HCT116 (cell line): ENCODE data around the gene DNAL4. TPM values are rescaled to one million over a fixed set of nuclear protein-coding genes. Genes with fewer than 3 reads are reported as not detected.

Experiments used
- ATAC-seq: fragments of 200-7000 bp; cut with Tn5 transposase; 2 replicates; pipeline ENCODE4 v1.9.1; 2020; ENCODE audit warnings: mild to moderate bottlenecking, moderate library complexity
- BruUV-seq: library from RNA; stranded (reverse); fragments of 400-500 nt; replicated peaks from 2 replicates; lab custom pipeline; 2021; lab: Mats Ljungman, UMichigan
- CTCF ChIA-PET: fragments of 300-600 bp; sonication (Branson Sonifier 250); formaldehyde crosslinking; loops from one replicate; lab custom pipeline; 2021; ENCODE audit warnings: antibody characterized with exemption; lab: Charles Lee
- POLR2A ChIA-PET: fragments of 300-600, 350-600 bp; sonication (Branson Sonifier 250); formaldehyde crosslinking; loops from one replicate; lab custom pipeline; 2021; ENCODE audit warnings: antibody characterized with exemption; lab: Charles Lee
- RAD21 ChIA-PET, 2 experiments: fragments of 300-600 bp; sonication (Branson Sonifier 250); formaldehyde crosslinking; loops; one replicate each; lab custom pipeline; 2023; ENCODE audit warnings: low total read pairs in 2 of 2; ENCODE audit not compliant: uncharacterized antibody in 2 of 2, unreplicated experiment in 2 of 2, low non-redundant PET in 1 of 2; lab: Charles Lee
- DNase-seq: peaks from one replicate; pipeline ENCODE4 v3.0.0-alpha.2; 2010; ENCODE audit warnings: low read depth, low spot score
- H2AFZ ChIP-seq: fragments of 200-600 bp; shearing (Covaris generic), sonication (generic); 2 replicates; pipeline ENCODE4 v1.6.1; 2017; ENCODE audit warnings: low read depth, mixed run types, mixed read lengths, antibody characterized with exemption, low read length; ENCODE audit not compliant: poor library complexity, severe bottlenecking
- H3K27ac ChIP-seq: 2 replicates; pipeline ENCODE4 v1.5.1; 2012; ENCODE audit warnings: low read depth, low read length
- H3K27me3 ChIP-seq: fragments of 200-600 bp; sonication (generic); 2 replicates; pipeline ENCODE4 v1.6.1; 2016; ENCODE audit warnings: mixed run types, low read length, mixed read lengths; ENCODE audit not compliant: insufficient read depth
- H3K36me3 ChIP-seq, 2 experiments: fragments of 200-500 bp in 1 of 2; fragments of 200-600 bp in 1 of 2; sonication (Bioruptor generic) in 1 of 2; sonication (generic) in 1 of 2; 2 replicates each; pipeline versions ENCODE4 v1.5.1 to v1.6.1; 2014 to 2016; ENCODE audit warnings: low read length in 2 of 2, inconsistent platforms in 1 of 2, mixed read lengths in 1 of 2, mixed run types in 1 of 2; ENCODE audit not compliant: insufficient read depth in 2 of 2, control insufficient read depth in 1 of 2
- H3K4me1 ChIP-seq, 2 experiments: fragments of 200-600 bp in 1 of 2; sonication (generic) in 1 of 2; 2 replicates each; pipeline versions ENCODE4 v1.5.1 to v1.6.1; 2012 to 2017; ENCODE audit warnings: low read length in 2 of 2, inconsistent platforms in 1 of 2, mild to moderate bottlenecking in 1 of 2, mixed read lengths in 1 of 2, mixed run types in 1 of 2, moderate library complexity in 1 of 2; ENCODE audit not compliant: insufficient read depth in 2 of 2, control insufficient read depth in 1 of 2
- H3K4me2 ChIP-seq: fragments of 200-600 bp; sonication (generic); 2 replicates; pipeline ENCODE4 v1.6.1; 2017; ENCODE audit warnings: mixed run types, low read length, mixed read lengths
- H3K4me3 ChIP-seq, 2 experiments: fragments of 200-600 bp in 1 of 2; sonication (generic) in 1 of 2; replicated peaks in 1 of 2; 2 replicates each; pipeline ENCODE4 v1.5.1; 2011 to 2016; ENCODE audit warnings: low read length in 2 of 2, control low read depth in 1 of 2, low read depth in 1 of 2, mild to moderate bottlenecking in 1 of 2, mixed read lengths in 1 of 2, mixed run types in 1 of 2
- H3K79me2 ChIP-seq: fragments of 200-600 bp; sonication (generic); 2 replicates; pipeline ENCODE4 v1.6.1; 2017; ENCODE audit warnings: mild to moderate bottlenecking, mixed run types, low read length, moderate library complexity, mixed read lengths; ENCODE audit not compliant: insufficient read depth
- H3K9ac ChIP-seq: fragments of 200-600 bp; sonication (generic); 2 replicates; pipeline ENCODE4 v1.6.1; 2016; ENCODE audit warnings: low read length, mixed read lengths
- H3K9me2 ChIP-seq: fragments of 200-600 bp; sonication (generic), shearing (Covaris generic); 2 replicates; pipeline ENCODE4 v1.6.1; 2017; ENCODE audit warnings: mixed run types, mild to moderate bottlenecking, moderate library complexity; ENCODE audit not compliant: insufficient read depth
- H3K9me3 ChIP-seq, 2 experiments: fragments of 200-500 bp in 1 of 2; fragments of 200-600 bp in 1 of 2; sonication (Bioruptor generic) in 1 of 2; sonication (generic) in 1 of 2; 2 replicates each; pipeline ENCODE4 v1.6.1; 2014 to 2017; ENCODE audit warnings: low read length in 2 of 2, mixed read lengths in 2 of 2, inconsistent platforms in 1 of 2, low read depth in 1 of 2, mild to moderate bottlenecking in 1 of 2, mixed run types in 1 of 2, moderate library complexity in 1 of 2; ENCODE audit not compliant: control insufficient read depth in 1 of 2, insufficient read depth in 1 of 2
- H4K20me1 ChIP-seq: fragments of 200-600 bp; sonication (generic), shearing (Covaris generic); 2 replicates; pipeline ENCODE4 v1.6.1; 2017; ENCODE audit warnings: mixed run types, mild to moderate bottlenecking, moderate library complexity; ENCODE audit not compliant: insufficient read depth
- CBX3 ChIP-seq: IDR thresholded peaks from 2 replicates; pipeline ENCODE4 v1.6.1; 2012; ENCODE audit warnings: low read depth
- CTCF ChIP-seq, 3 experiments: fragments of 200-600 bp in 1 of 3; sonication (generic) in 1 of 3; IDR thresholded peaks in 2 of 3; conservative IDR thresholded peaks in 1 of 3; 2 replicates each; pipeline ENCODE4 v1.5.1; 2012 to 2017; ENCODE audit warnings: low read depth in 2 of 3, low read length in 2 of 3, antibody characterized with exemption in 1 of 3, borderline replicate concordance in 1 of 3, control low read depth in 1 of 3, mild to moderate bottlenecking in 1 of 3, mixed read lengths in 1 of 3, mixed run types in 1 of 3, moderate library complexity in 1 of 3; ENCODE audit not compliant: insufficient read depth in 1 of 3
- EGR1 ChIP-seq: IDR thresholded peaks from 2 replicates; pipeline ENCODE4 v1.6.1; 2012; ENCODE audit warnings: low read depth
- ELF1 ChIP-seq: IDR thresholded peaks from 2 replicates; pipeline ENCODE4 v1.6.1; 2012; ENCODE audit warnings: low read depth, borderline replicate concordance
- EZH2phosphoT487 ChIP-seq: fragments of 200-600 bp; IDR thresholded peaks from 2 replicates; pipeline ENCODE4 v1.6.1; 2018; ENCODE audit warnings: antibody characterized with exemption, borderline replicate concordance
- FOSL1 ChIP-seq: IDR thresholded peaks from 2 replicates; pipeline ENCODE4 v1.6.1; 2012; ENCODE audit warnings: low read depth
- JUND ChIP-seq: IDR thresholded peaks from 2 replicates; pipeline ENCODE4 v1.6.1; 2012
- RAD21 ChIP-seq: IDR thresholded peaks from 2 replicates; pipeline ENCODE4 v1.6.1; 2012; ENCODE audit warnings: low read depth, mild to moderate bottlenecking
- SIN3A ChIP-seq: IDR thresholded peaks from 2 replicates; pipeline ENCODE4 v1.6.1; 2012; ENCODE audit warnings: low read depth
- SP1 ChIP-seq: IDR thresholded peaks from 2 replicates; pipeline ENCODE4 v1.6.1; 2012; ENCODE audit warnings: low read depth
- SRF ChIP-seq: IDR thresholded peaks from 2 replicates; pipeline ENCODE4 v1.6.1; 2012; ENCODE audit warnings: low read depth
- TCF7L2 ChIP-seq: IDR thresholded peaks from 2 replicates; pipeline ENCODE4 v1.7.0; 2011; ENCODE audit warnings: borderline replicate concordance, inconsistent platforms; ENCODE audit not compliant: insufficient read depth, insufficient read length; ENCODE audit errors: extremely low read depth
- YY1 ChIP-seq: IDR thresholded peaks from 2 replicates; pipeline ENCODE4 v1.6.1; 2011; ENCODE audit warnings: low read length, low read depth, moderate library complexity, mild to moderate bottlenecking; ENCODE audit not compliant: insufficient replicate concordance; ENCODE audit errors: extremely low read depth
- ZNF274 ChIP-seq: fragments of 200-500 bp; sonication (Bioruptor generic); IDR thresholded peaks from 2 replicates; pipeline ENCODE4 v1.6.1; 2014; ENCODE audit warnings: mild to moderate bottlenecking, low read depth, low read length, inconsistent platforms
- intact Hi-C: fragments of 100-400 bp; cut with micrococcal nuclease; formaldehyde crosslinking; loops from 2 replicates; pipeline ENCODE4 v1.10.0; 2022
- total RNA-seq: library from RNA; stranded (reverse); gene quantifications from one replicate; pipeline ENCODE4 v1.2.1, GENCODE V29; 2021; ENCODE audit not compliant: unreplicated experiment
- TF ChIP-seq, protein P1 (sequence below): IDR thresholded peaks from 2 replicates; pipeline ENCODE4 v1.6.1; 2012
- TF ChIP-seq, protein P2 (sequence below): IDR thresholded peaks from 2 replicates; pipeline ENCODE4 v1.6.1; 2012
- TF ChIP-seq, protein P3 (sequence below): IDR thresholded peaks from 2 replicates; pipeline ENCODE4 v1.6.1; 2011; ENCODE audit warnings: mild to moderate bottlenecking, low read length, moderate library complexity; ENCODE audit not compliant: insufficient replicate concordance; ENCODE audit errors: extremely low read depth

DNAL4 gene
- total RNA-seq, 1 experiment from 2014 or later = 18.3 TPM

- ChIA-PET CTCF (no interaction called here), RAD21 (no interaction called here), POLR2A (no interaction called here)
- H3K27me3 ChIP-seq = no peaks in the 10 kb centered on the region
- no peak overlapping the region for H3K9ac ChIP-seq
- peaks cover 35 to 44% of the 10 kb centered on the region in 2 experiments; a peak in 3 of 4 replicates for H3K36me3 ChIP-seq
- H3K4me3 ChIP-seq = no peak overlapping the region
- intact Hi-C loops = no loop called here
- TF ChIP-seq YY1 (no peak), SIN3A (no peak), ELF1 (no peak), CTCF (IDR thresholded peaks at IDR 0.05 in 2 of 3, conservative IDR thresholded peaks at IDR 0.05 in 1 of 3; ENCODE audit: borderline replicate concordance in 1 of 3, insufficient read depth in 1 of 3, low read depth in 2 of 3, low read length in 2 of 3) (no peak), FOSL1 (no peak), RAD21 (no peak), EZH2phosphoT487 (no peak), EGR1 (no peak), CBX3 (no peak), ZNF274 (no peak), JUND (no peak), SRF (no peak), SP1 (no peak), TCF7L2 (no peak)
- TF ChIP-seq, protein P1, sequence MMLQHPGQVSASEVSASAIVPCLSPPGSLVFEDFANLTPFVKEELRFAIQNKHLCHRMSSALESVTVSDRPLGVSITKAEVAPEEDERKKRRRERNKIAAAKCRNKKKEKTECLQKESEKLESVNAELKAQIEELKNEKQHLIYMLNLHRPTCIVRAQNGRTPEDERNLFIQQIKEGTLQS = no peak
- TF ChIP-seq, protein P2, sequence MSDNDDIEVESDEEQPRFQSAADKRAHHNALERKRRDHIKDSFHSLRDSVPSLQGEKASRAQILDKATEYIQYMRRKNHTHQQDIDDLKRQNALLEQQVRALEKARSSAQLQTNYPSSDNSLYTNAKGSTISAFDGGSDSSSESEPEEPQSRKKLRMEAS = no peak
- TF ChIP-seq, protein P3, sequence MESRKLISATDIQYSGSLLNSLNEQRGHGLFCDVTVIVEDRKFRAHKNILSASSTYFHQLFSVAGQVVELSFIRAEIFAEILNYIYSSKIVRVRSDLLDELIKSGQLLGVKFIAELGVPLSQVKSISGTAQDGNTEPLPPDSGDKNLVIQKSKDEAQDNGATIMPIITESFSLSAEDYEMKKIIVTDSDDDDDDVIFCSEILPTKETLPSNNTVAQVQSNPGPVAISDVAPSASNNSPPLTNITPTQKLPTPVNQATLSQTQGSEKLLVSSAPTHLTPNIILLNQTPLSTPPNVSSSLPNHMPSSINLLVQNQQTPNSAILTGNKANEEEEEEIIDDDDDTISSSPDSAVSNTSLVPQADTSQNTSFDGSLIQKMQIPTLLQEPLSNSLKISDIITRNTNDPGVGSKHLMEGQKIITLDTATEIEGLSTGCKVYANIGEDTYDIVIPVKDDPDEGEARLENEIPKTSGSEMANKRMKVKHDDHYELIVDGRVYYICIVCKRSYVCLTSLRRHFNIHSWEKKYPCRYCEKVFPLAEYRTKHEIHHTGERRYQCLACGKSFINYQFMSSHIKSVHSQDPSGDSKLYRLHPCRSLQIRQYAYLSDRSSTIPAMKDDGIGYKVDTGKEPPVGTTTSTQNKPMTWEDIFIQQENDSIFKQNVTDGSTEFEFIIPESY = no peak
- H4K20me1 ChIP-seq = no peaks in the 10 kb centered on the region
- no TSS peak for BruUV-seq
- H2AFZ ChIP-seq = no peak overlapping the region
- ATAC-seq = no peak
- DNase-seq = no peak
- H3K9me2 ChIP-seq = no peaks in the 10 kb centered on the region
- no peak overlapping the region for H3K4me2 ChIP-seq
- H3K9me3 ChIP-seq = no peaks in the 10 kb centered on the region
- H3K4me1 ChIP-seq = peaks cover under 1 to 5% of the 10 kb centered on the region in 2 experiments; a peak in 3 of 4 replicates
- H3K27ac ChIP-seq = no peak overlapping the region
- H3K79me2 ChIP-seq = no peaks in the 10 kb centered on the region
Observed at GRCh38 chr22:38738475-38739070, 55.4 kb downstream of the DNAL4 start.
